ENCODE measurements around the gene SF3A1. TPM values are rescaled to one million over a fixed set of nuclear protein-coding genes. Genes with fewer than 3 reads are reported as not detected.

The SF3A1 gene
- total RNA-seq, 1 donor from 2014 or later = 11.3 TPM

GRCh38 chr22:30325724-30326254 lies 30.9 kb downstream of the SF3A1 start:
- no peak for DNase-seq (ENCODE audit: low read depth in 2 of 2)

DNA sequence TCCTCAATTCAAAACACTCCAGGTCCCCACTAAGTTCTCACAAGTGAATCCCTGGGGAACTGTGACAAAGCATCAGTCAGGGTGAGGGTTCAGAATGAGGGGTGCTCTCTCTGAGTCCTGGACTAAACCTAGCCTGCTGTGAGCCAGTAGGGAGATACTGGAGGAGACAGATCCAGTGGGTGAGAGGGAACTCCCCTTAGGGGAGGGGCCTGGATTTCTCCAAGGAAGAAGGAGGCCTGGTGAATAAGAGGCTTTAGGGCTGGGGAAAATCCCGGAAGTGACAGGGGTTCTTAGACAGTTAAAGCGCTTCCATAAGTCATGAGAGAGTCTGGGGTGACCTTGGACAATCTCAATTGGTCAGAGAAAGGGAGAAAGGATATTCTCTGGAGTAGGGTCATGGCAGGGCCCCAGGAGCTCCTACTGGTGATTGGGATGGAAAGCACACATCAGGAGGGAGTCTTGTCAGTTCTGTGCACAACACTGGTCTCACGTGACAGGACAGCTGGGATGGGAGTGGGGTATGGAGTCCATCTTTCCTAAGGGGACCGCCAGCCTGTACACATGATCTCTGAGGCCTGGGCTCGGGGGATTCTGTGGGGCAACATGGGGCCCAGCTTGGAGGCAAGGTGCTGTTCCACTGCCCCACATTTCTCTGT lies 31.5 kb downstream of the SF3A1 start:
- peak in 1 of 2 donors; percentile 24 for DNase-seq (ENCODE audit: low read depth in 2 of 2)

- DNase-seq (ENCODE audit: low read depth in 2 of 2) = no peak
Measured at GRCh38 chr22:30324014-30324730, 32.5 kb downstream of the SF3A1 start.

DNA sequence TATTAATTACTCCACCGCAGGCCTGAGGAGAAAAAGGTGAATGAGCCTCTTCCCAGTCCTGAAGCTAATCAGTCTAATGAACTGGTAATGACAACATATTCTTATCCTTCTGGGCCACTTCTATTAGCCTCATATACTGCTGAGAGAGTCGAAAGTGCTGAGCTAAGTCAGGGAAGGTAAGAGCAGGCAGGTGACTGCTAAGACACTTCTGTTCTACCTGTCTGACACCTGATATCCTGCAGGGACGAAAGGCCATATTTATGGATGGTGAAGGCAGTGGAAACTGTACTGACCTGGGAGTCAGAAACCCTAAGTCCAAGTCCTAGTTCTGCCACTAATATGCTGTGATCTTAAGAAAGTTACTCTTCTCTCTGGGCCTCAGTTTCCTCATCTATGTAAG lies 33.4 kb downstream of the SF3A1 start:
- DNase-seq (ENCODE audit: low read depth in 2 of 2) = no peak

DNA sequence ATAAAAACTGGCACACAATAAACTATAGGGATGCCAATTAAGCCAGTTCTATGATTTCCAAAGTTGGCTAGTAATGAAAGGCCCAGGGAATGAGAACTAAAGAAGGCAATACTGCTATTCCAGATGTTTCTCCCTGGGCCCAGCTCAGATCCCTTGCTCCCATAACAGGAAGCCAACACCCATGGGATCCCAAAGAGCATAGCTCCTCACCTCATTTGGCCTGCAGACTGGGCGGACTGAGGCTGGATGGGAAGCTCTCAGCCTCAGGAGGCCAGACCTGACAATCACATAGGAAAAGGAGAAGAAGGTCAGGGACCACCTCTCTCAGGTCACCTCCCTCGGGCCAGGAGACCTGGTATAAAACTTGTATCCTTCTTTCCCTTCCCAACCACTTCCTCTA lies 35.2 kb downstream of the SF3A1 start:
- DNase-seq (ENCODE audit: low read depth in 2 of 2) = no peak

- no peak for DNase-seq (ENCODE audit: low read depth in 2 of 2)
Measured at GRCh38 chr22:30320021-30320556, 36.6 kb downstream of the SF3A1 start.

- no peak for DNase-seq (ENCODE audit: low read depth in 2 of 2)
Measured at GRCh38 chr22:30318799-30319419, 37.8 kb downstream of the SF3A1 start.

- no peak for DNase-seq (ENCODE audit: low read depth in 2 of 2)
Measured at GRCh38 chr22:30317778-30318177, 38.9 kb downstream of the SF3A1 start.

DNA sequence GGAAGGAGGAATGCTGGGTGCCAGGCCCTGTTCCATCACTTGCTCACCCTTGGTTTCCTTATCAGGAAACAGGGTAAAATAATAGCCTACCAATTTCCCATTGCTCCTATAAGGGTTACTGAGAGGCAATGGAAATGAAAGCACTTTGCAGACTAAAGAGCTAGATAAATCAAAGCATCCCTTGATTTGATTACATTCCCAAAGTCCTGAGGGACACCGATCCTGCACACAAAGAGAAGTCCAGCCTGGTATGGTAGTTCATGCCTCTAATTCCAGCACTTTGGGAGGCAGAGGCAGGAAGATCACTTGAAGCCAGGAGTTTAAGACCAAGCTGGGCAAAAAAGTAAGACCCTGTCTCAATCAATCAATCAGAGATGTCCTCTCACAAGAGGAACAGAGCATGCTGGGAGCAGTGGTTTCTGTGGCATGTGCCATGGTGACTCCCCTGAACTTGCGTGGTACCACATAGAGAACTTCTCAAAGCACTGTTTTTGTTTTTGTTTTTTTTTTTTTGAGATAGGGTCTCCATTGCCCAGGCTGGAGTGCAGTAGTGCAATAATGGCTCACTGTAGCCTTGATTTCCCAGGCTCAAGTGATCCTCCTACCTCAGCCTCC lies 40.6 kb downstream of the SF3A1 start:
- no peak for DNase-seq (ENCODE audit: low read depth in 2 of 2)

DNA sequence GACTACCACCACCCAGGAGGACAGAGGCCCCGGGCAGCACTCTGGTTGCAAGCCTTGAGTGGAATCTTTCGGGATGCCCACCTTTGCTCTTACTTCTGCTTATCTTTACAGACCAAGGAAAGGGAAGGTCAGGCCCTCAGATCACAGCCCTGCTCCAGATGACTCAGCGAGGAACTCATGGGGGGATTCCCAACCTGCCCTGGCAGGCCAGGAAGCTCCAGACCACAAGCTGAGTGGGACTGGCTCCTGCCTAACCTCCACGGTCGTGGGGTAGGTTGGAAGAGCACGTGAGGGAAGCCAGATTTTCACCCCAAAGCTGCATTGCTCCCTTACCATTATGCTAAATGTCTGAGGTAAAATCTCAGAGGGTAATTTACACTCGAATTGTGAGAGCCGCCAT lies 41.8 kb downstream of the SF3A1 start:
- peak in 1 of 2 donors; percentile 65 for DNase-seq (ENCODE audit: low read depth in 2 of 2)

DNA sequence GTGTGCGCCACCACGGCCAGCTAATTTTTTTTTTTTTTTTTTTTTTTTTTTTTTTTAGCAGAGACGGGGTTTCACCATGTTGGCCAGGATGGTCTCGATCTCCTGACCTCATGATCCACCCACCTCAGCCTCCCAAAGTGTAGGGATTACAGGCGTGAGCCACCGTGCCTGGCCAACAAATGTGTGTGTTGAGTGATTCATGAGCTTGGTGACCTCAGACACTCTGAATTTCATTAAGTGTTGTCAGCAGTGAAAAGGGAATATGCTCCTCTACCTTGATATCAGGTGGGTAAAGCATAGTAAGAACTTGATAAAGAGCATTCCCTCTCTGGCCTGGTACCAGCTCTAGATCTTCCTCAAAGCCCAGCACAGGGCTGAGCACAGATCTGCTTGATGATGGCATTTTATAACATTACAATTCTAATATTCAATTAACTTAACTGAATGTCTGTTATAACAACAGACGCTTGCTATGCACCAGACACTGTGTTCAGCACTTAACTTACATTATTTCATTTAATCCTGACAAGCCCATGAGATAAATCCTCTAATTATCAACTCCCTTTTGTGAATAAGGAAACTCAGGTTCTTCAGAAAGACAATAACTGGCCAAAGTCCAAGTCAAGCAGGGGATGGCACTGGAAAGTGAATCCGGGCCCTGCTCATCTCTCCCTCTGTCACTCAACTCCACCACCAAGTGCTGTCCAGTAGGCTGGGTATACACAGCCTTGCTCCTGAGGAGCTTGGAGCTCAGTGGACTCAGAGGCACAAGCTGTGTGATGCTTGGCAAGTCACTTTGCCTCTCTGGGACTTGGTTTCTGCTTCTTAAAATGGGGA lies 42.9 kb downstream of the SF3A1 start:
- DNase-seq (ENCODE audit: low read depth in 2 of 2) = no peak

GRCh38 chr22:30312053-30312452 lies 44.6 kb downstream of the SF3A1 start:
- no peak for DNase-seq (ENCODE audit: low read depth in 2 of 2)

DNA sequence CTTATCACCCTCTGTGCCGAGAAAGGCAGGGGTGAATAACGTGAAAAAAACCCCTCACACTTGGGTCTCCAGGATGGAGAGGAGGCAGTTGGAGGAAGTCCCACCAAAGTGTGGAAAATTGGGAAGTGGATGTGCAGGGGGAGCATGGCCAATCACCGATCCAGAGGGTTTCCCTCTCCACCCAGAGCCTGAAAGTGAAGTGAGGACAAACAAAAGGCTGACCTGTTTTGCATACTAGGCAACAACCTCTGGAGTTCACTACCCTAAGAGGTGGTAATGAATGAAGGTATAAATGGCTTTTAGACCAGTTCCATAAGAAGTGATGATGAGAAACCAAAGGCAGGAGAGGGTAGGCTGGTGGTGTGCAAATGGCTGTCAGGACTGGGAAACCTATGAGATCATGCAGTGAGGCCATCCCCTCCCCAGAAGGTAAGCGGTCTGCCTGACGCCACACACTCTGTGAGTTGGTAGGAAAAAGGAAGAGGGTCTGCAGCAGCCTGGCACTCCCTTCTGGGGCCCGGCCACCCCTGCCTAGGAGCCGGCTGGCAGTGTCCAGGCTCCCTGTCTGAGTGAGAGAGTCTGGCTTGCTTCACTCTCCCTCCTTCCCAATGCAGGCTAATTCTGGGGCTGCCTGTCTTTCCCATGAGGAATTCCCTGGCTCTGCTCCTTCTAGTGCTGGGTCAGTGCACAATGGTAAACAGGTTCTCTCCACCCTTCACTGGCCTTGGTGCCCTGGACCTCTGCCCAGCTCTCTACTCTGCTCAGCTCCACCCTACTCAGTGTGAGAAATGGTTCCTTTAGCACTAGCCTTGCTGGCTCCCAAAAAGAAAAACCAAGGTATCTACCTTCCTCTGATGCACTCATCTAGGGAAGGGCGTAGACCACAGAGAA lies 45.6 kb downstream of the SF3A1 start:
- no peak for DNase-seq (ENCODE audit: low read depth in 2 of 2)

DNA sequence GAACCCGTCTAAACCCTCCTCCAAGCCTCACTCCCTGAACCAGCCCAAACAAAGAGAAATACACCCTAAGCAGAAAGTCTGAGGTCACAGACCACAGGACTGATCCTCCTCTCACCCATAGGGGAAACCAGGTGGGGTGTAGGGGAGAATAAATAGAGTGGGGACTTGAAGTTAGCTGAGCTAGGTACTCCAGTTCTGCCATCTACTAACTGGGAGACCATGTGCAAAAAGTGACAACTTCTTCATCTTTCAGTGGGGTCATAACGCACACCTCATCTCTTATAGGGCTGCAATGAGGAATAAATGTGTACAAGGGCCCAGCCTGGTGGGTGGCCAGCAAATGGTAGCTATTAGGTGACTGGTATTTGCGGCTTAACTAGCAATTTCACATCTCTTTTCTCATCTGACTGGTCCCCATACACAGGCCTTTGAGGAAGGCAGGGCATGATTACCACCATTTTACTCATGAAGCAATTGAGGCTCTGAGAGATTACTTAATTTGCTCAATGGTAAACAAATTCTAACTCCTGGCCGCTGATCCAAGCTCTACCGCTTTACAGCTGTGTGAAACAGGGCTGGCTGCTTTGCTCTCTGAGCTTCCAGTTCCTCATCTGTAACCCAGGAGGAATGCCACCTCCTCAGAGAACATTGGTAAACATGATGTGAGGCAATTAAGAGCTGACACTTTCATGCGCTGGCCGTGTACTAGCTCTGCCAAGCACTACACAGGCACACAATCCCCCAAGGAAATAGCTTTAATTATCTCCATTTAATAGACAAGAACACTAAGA lies 46.5 kb downstream of the SF3A1 start:
- no peak for DNase-seq (ENCODE audit: low read depth in 2 of 2)

- no peak for DNase-seq (ENCODE audit: low read depth in 2 of 2)
Measured at GRCh38 chr22:30308518-30309230, 48.0 kb downstream of the SF3A1 start.

DNA sequence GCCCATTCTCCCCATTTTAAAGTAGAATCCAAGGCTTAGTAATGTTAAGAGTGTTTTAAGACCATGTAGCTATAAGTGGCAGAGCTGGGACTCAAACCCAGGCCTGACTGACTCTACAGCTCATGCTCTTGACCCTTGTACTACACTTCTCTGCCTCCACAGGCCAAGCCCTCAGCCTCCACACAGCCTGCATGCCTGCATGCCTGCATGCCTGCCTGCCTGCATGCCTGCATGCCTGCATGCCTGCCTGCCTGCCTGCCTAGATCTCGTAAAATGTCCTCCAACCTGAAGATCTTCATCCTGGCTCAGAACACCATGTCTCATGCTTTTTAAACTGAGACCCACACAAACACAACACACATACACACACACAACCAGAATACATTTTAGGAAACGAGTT lies 48.6 kb downstream of the SF3A1 start:
- DNase-seq (ENCODE audit: low read depth in 2 of 2) = no peak

DNA sequence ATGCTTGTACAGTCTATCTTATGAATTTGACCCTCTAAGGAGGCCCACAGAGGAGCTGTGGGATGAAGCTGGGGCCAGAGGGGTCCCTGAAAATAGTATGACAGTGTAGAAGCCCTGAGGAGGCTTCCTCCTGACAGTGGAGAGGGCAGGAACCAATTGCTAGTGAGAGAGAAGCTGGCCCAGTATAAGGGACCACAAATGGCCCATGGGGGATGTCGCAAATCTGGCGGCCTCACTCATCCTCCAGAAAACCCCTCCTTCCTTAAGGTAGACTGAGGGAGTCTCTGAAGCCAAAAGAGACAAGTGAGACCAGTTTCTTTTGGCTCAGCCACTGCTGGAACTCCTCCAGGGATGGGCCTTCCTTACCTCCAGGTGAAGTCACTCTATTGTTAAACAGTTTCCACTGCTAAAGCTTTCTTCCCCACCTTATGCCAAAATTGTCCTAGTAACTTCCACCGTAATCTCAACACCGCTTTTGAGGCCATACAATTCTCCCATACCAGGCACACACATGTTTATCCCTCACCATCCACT lies 49.6 kb downstream of the SF3A1 start:
- DNase-seq (ENCODE audit: low read depth in 2 of 2) = no peak

- DNase-seq (ENCODE audit: low read depth in 2 of 2) = no peak
Measured at GRCh38 chr22:30306627-30307011, 50.1 kb downstream of the SF3A1 start.
